ENCODE results near the gene SOD2.

SOD2 gene

GRCh38 chr6:159688266-159688905 lies 4.7 kb downstream of the SOD2 start:
- no peak for TF ChIP-seq JUND (IDR thresholded peaks at IDR 0.05; ENCODE audit: low read depth)
- DNase-seq (ENCODE audit: low read depth in 1 of 2, low spot score in 1 of 2): no peak
- in situ Hi-C loops (cut with HindIII; ENCODE audit: low pct_unique_long_range_greater_than_20kb, low sequenced_read_pairs): no loop called here

GRCh38 chr6:159687341-159687740 lies 5.7 kb downstream of the SOD2 start:
- in situ Hi-C loops (cut with HindIII; ENCODE audit: low pct_unique_long_range_greater_than_20kb, low sequenced_read_pairs): no loop called here
- no peak for TF ChIP-seq JUND (IDR thresholded peaks at IDR 0.05; ENCODE audit: low read depth)

DNA sequence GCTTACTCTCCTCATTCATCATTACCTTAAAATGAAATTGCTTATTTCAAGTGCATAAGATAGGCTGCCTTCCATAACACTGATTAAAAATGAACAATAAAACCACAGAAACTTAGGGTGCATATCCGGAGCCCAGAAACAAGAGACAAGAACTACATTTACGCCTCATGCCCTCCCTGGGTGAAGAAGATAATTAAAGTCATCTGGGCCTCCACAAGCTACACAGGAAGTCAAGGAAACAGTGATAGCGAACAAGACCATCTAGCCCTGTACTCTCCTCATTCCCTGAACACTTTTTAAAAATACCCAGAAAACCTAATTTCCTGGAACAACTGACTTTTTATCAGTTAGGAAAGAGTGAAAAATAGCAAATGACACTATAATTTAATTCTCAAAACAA lies 6.3 kb downstream of the SOD2 start:
- no peak for DNase-seq (ENCODE audit: low read depth in 1 of 2, low spot score in 1 of 2)
- no peak for TF ChIP-seq JUND (IDR thresholded peaks at IDR 0.05; ENCODE audit: low read depth)
- in situ Hi-C loops (cut with HindIII; ENCODE audit: low pct_unique_long_range_greater_than_20kb, low sequenced_read_pairs): no loop called here

More at GRCh38 chr6:159687341-159687740, 5.7 kb downstream of the SOD2 start:
- DNase-seq (ENCODE audit: low read depth in 1 of 2, low spot score in 1 of 2): no peak

DNA sequence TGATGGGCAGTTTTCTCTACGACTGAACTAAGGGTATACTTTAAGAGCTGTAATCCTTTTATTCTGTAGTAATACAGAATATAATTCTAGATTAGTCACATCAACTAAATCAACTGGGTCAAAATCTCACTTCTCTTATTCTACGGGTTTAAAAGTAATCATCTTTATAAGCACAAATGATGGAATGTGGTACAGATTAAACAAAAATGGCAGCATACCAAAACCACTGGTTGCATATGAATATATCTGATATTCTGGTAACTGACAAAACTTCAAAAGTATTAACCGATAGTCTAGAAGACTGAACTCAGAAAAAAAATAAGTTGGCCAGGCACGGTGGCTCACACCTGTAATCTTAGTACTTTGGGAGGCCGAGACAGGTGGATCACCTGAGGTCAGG lies 7.0 kb downstream of the SOD2 start:
- no peak for DNase-seq (ENCODE audit: low read depth in 1 of 2, low spot score in 1 of 2)
- TF ChIP-seq JUND (IDR thresholded peaks at IDR 0.05; ENCODE audit: low read depth): no peak
- in situ Hi-C loops (cut with HindIII; ENCODE audit: low pct_unique_long_range_greater_than_20kb, low sequenced_read_pairs): no loop called here

GRCh38 chr6:159684013-159684304 lies 9.1 kb downstream of the SOD2 start:
- no peak for DNase-seq (ENCODE audit: low read depth in 1 of 2, low spot score in 1 of 2)
- no peak for TF ChIP-seq JUND (IDR thresholded peaks at IDR 0.05; ENCODE audit: low read depth)
- in situ Hi-C loops (cut with HindIII; ENCODE audit: low pct_unique_long_range_greater_than_20kb, low sequenced_read_pairs): no loop called here

- in situ Hi-C loops (cut with HindIII; ENCODE audit: low pct_unique_long_range_greater_than_20kb, low sequenced_read_pairs): no loop called here
- TF ChIP-seq JUND (IDR thresholded peaks at IDR 0.05; ENCODE audit: low read depth): no peak
- DNase-seq (ENCODE audit: low read depth in 1 of 2, low spot score in 1 of 2): no peak
These were observed 10.2 kb downstream of the SOD2 start for GRCh38 chr6:159682810-159683209.

DNA sequence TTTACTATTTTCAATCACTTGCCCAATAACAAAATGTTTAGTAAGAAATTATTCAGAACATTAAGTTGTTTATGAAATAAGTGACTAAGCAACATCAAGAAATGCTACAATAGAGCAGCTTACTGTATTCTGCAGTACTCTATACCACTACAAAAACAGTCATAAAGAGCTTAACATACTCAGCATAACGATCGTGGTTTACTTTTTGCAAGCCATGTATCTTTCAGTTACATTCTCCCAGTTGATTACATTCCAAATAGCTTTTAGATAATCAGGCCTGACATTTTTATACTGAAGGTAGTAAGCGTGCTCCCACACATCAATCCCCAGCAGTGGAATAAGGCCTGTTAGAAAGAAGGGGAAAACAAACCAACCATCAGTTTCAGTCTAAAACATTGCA lies 10.7 kb downstream of the SOD2 start:
- in situ Hi-C loops (cut with HindIII; ENCODE audit: low pct_unique_long_range_greater_than_20kb, low sequenced_read_pairs): no loop called here
- no peak for TF ChIP-seq JUND (IDR thresholded peaks at IDR 0.05; ENCODE audit: low read depth)
- DNase-seq (ENCODE audit: low read depth in 1 of 2, low spot score in 1 of 2): no peak

DNA sequence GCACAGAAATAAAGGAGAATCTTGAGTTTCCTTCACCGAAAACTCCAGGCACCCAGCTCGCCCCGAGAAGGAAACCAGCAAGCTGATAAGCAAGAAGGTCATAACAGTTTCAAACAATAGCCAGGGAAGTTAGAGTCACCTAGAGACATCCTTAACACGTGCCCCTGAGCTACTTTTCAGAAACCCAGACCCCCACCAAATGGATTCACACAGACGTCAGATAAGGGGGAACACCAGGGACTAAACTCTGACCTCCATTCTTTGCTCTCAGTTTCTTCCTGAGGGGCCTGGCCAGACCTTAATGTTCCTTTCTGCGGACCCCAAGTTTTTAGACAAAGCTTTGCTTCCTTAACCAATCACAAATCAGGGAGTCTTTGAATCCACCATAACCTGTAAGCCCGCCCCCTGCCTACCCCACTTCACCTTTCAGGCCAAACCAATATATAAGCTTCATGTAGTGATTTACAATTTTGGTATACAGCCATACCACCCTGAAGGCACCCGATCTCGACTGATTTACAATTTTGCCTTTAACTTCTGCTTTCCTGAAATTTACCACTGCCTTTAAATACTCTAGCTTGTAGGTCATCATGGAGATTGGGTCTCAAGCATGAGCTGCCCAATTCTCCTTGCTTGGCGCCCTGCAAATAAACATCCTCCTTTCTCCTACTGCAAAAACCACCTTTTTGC lies 11.7 kb downstream of the SOD2 start:
- no peak for DNase-seq (ENCODE audit: low read depth in 1 of 2, low spot score in 1 of 2)
- TF ChIP-seq JUND (IDR thresholded peaks at IDR 0.05; ENCODE audit: low read depth): no peak
- in situ Hi-C loops (cut with HindIII; ENCODE audit: low pct_unique_long_range_greater_than_20kb, low sequenced_read_pairs): no loop called here

GRCh38 chr6:159680104-159680503 lies 12.9 kb downstream of the SOD2 start:
- TF ChIP-seq JUND (IDR thresholded peaks at IDR 0.05; ENCODE audit: low read depth): no peak
- no peak for DNase-seq (ENCODE audit: low read depth in 1 of 2, low spot score in 1 of 2)
- in situ Hi-C loops (cut with HindIII; ENCODE audit: low pct_unique_long_range_greater_than_20kb, low sequenced_read_pairs): no loop called here

GRCh38 chr6:159679091-159680077 lies 13.7 kb downstream of the SOD2 start:
- TF ChIP-seq JUND (IDR thresholded peaks at IDR 0.05; ENCODE audit: low read depth): no peak
- DNase-seq (ENCODE audit: low read depth in 1 of 2, low spot score in 1 of 2): no peak

GRCh38 chr6:159678574-159678973 lies 14.5 kb downstream of the SOD2 start:
- TF ChIP-seq JUND (IDR thresholded peaks at IDR 0.05; ENCODE audit: low read depth): no peak
- in situ Hi-C loops (cut with HindIII; ENCODE audit: low pct_unique_long_range_greater_than_20kb, low sequenced_read_pairs): no loop called here
- no peak for DNase-seq (ENCODE audit: low read depth in 1 of 2, low spot score in 1 of 2)

More at GRCh38 chr6:159679091-159680077, 13.7 kb downstream of the SOD2 start:
- in situ Hi-C loops (cut with HindIII; ENCODE audit: low pct_unique_long_range_greater_than_20kb, low sequenced_read_pairs): no loop called here

DNA sequence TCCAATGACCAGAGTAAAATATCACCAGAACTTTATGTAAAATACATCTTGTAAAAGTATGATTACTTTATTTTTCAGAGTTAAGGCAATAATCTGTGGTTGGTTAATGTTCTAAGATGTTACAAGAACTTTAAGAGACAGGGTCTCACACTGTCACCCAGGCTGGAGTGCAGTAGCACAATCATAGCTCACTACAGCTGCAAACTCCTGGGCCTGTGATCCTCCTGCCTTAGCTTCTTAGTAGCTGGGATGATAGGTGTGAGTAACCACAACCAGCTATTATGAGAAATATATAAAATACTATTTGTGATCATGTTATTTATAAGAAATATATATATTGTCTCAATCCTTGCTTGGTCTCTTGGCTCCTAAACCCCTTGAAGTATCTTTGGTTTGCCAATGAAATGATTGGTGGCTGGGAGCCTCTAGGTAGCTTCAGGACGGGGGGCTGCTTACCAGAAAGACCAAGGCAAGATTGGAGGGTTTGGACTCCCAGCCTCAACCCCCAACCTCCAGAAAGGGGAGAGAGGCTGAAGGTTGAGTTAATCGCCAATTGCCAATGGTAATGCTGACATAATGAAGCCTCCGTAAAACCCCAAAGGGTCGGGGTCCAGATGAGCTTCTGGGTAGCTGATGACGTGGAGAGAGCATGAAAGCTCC lies 15.4 kb downstream of the SOD2 start:
- in situ Hi-C loops (cut with HindIII; ENCODE audit: low pct_unique_long_range_greater_than_20kb, low sequenced_read_pairs): no loop called here
- no peak for DNase-seq (ENCODE audit: low read depth in 1 of 2, low spot score in 1 of 2)
- no peak for TF ChIP-seq JUND (IDR thresholded peaks at IDR 0.05; ENCODE audit: low read depth)

Data from T47D (cell line).